Stimulated activated CD4-positive, alpha-beta T cell treated with anti-CD3 and anti-CD28 coated beads, Interleukin-1b, Interleukin-23, amount 100 ng/mL, for 4 hours (primary cell): Measurements from ENCODE around the gene SCAMP3.
"Not testable (repeated sequence)": the region's sequence is repeated elsewhere in the genome, so short reads cannot be mapped to it uniquely, and the experiment has no call there.

Experiments used
- DNase-seq, 2 donors: peaks; one replicate each; pipeline ENCODE4 v3.0.0-alpha.2; 2020; ENCODE audit warnings: low read depth in 2 of 2

SCAMP3 gene

DNA sequence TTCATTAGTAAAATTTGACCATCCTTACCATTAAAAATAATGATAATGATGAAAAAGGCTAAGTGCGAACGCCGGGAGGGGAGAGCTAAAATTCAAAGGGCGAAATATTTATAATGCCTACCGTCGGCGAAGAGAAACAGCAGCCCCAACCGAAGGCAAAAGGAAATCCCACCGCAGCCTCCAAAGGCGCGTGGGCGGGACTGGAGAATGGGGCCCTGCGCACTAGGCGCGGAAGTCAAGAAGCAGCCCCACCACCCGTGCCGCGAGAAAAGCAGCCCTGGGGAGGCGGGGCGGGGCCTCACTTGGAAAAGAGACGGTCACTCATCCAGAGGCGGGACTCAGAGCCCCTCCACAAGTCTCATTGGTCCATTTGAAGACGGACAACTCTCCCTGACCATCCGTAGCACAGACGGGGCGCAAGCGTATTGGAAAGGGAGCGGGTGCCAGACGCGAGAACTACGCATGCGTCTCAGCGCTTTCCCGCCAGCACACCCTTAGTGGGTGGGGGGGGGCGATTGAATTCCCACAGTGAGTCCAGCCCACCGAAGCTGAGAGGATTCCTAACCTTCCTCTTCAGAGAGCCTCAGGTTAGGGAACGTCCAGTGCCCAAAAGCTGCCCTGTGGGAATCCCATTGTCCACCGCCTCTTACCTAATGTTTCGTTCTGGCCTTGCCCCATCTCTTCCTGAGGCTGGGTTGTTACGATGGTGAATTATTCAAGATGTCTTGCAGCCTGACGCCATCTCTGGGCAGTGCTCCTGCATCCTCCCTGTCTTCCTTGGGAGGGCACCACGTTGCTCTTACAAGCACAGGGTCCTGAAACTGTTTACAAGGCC, 34.7 kb downstream of the SCAMP3 start:
- DNase-seq = peak; percentile 98 to 100

DNA sequence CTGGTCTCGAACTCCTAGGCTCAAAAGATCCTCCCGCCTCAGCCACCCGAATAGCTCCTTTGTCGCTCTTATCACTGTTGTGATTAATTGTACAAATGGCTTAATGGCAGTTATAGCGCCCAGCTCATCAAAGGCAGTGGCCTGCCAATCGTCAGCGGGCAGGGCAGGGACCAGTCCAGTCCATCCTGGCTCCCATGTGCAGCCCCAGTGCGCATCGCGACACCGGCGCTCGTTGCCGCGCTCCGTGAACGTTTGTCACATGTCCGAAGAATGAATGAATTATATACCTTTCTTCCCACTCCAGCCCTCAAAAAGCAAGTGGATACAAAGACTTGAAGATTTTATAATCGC, 35.3 kb downstream of the SCAMP3 start:
- DNase-seq = peak in 1 of 2 donors; percentile 34

DNA sequence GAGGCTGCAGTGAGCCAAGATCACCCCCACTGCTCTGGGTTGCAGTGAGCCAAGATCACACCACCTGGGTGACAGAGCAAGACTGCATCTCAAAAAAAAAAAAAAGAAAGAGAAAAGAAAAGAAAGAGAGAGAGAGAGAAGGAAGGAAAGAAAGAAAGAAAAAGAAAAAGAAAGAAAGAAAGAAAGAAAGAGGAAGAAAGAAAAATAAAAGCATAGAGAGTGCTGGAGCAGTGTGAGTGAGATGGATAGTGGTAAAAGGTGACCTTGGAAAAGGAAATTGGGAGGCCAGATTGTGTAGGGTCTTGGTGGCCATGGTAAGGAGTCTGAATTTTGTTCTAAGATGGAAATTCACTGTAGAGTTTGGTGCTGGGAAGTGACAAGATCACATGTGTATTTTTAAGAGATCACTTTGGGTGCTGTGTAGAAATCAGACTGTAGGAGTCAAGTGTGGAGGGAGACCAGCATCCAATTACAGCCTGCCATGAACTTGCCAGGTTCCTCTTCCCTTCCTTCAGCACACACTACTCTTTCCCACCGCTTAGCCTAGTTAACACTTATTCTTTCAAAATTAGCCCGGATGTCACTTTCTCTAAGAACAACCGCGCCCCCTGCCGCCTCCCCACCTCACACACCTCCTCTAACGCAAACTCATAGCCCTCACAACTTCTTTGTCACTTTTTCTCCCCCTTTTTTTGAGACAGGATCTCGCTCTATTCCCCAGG, 35.8 kb downstream of the SCAMP3 start:
- DNase-seq = peak; percentile 74 to 91

DNA sequence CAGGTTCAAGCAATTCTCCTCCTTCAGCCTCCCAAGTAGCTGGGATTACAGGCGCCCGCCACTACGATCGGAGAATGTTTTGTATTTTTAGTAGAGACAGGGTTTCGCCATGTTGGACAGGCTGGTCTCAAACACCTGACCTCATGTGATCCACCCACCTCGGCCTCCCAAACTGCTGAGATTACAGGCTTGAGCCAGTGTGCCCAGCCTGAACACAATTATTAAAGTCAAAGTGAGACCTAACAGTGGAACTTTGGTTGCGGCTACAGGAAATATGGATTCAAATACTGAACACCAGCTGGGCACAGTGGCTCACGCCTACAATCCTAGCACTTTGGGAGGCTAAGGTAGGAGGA, 36.8 kb downstream of the SCAMP3 start:
- not testable (repeated sequence) for DNase-seq

DNA sequence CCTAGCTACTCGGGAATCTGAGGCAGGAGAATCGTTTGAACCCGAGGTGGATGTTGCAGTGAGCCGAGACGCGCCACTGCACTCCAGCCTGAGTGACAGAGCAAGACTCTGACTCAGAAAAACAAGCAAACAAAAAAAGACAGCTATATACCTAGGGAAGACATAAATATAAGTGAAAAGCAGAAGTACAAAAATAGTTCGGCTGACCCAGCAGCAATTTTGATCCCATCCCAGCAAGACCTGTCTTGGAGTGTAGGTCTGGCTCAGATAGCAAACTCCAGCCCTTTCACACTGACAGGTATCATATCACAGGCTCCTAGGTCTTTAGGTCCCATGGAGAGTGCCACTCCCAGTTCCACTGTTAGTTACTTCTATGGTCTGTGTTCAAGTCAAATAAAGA, 39.1 kb downstream of the SCAMP3 start:
- DNase-seq = no peak

DNA sequence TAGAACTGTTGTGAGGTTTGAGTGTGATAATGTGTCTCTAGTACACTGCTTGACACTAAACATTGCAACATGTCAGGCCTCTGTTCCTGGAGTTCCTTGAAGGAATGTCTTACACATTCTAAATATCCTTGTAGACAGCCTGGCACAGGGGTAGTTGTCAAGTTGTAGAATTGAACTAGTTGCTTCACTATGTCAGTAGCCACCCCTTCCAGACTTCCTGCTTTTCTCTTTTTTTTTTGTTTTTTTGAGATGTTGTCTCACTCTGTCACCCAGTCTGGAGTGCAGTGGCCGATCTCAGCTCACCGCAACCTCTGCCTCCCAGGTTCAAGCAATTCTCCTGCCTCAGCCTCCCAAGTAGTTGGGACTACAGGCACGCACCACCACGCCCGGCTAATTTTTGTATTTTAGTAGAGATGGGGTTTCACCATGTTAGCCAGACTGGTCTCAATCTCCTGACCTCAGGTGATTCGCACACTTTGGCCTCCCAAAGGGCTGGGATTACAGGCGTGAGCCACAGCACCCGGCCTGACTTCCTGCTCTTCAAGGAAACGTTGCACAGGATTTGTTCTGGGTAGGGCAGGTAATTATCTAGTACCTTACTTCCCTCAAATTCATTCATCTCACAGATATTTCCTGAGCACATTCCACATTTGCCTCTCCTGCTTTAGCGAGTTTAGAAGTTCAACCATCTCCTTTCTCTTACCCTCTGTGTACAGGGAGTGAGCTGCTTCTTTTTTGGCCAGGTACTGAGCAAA, 41.8 kb downstream of the SCAMP3 start:
- not testable (repeated sequence) for DNase-seq

DNA sequence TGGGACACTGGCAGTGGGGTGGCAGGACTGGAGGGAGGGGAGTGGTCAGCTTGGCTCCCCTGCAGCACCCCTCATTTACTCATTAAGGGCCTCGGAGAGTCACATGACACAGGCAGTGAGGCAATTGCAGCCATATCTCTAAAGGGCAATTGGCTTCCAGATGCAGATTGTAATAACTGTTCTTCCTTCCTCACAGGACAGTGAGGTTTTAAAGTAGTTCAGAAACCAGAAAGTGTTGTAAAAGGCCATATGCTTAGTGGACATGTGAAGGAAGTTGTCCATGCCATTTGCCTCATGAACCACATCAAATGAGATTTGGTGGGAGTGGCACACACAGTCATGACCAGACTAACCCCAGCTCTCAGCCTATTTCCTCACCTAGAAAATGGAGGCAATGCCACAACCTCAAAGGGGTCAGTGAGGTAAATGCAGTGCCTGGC, 42.5 kb downstream of the SCAMP3 start:
- no peak for DNase-seq

DNA sequence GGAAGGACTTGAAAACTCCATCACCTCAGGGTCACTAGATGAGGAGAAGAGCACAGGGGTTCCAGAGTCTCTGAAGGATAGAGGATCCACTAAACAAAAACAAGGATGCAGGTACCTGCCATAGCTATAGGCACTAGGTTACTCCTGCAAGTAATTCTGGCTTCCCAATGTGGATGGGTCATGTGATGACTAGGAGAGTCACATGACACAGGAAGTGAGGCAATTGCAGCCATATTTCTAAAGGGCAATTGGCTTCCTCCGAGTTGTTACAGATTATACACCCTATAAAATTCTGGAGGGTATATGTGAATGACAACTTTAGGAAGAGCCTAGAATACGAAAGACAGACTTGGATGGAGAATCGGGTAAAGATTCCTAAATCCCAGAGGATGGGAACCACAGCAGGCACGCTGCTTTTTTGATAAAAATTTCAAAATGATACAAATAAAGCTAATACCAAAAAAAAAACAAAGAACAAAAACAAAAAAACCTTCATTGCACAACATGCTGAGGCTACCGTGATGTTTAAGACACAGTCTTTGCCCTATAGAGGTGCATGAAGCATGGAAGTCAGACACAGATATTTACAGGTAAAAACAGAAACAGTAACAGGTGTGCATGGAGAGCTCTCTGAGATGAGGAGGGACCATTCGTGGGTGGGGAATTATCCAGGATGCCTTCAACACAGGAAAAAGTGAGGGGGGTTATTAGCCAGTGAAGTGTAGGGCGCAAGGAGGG, 43.1 kb downstream of the SCAMP3 start:
- no peak for DNase-seq

DNA sequence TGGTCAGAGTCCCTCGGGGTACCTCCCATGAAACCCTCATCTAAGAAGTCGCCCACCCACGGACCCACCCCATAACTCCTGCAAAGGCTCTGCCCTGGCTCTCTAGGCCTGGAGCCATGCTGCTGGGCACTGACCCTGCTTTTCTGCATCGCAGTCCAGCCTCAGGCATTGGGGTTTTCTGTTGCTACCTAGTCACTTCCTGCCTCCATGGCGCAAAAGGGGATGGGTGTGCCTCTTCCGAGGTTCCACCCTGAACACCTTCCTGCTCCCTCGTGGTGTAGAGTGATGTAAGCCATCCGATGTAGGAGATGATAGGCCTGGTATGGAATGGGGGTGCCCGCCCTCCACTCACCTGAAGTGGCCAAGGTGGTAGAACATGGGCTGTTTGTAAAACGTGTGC, 47.5 kb downstream of the SCAMP3 start:
- DNase-seq = not testable (repeated sequence)

DNA sequence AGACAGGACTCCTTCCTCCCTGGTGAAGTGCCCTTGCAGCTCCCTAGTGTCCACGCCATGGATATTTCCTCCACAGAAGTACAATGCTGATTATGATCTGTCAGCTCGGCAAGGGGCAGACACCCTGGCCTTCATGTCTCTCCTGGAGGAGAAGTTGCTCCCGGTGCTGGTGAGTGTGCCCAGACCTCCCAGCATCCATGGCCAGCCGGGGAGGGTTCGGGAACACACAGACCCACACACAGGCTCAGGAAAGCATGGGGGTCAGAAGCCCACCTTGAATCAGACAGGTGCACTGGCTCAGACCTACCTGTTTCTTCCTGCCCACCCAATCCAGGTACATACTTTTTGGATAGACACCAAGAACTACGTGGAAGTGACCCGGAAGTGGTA, 50.1 kb downstream of the SCAMP3 start:
- DNase-seq = not testable (repeated sequence)

DNA sequence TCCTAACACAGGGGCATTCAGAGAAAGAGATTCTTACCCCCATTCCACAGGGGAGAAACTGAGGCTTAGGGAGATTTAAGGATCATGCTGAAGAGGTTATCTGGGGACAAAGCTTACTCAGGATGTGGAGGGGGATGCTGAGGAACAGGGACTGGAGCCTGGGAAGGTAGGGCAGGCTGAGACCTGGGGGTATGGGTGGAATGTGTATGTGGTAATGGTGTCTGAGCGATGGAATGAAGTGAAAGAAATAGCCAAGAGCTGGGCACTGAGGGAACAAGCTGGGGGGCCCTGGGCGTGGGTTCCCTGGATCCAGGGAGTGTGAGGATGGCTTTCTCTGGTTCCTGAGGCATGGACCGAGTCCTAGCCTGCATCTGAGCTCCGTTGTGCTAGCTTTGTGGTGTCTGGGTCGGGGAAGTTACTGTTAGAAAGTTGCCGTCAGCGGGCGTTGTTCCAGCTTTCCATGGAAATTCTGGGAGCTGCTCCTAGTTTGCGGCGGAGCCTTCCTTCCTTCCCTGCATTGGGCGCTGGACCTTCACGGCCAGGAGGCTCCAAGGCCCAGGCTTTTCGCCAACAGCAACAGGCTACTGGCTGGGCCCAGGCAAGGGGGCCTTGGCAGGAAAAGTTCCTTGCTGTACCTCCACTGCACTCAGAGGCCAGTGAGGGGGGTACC, 50.6 kb downstream of the SCAMP3 start:
- not testable (repeated sequence) for DNase-seq

DNA sequence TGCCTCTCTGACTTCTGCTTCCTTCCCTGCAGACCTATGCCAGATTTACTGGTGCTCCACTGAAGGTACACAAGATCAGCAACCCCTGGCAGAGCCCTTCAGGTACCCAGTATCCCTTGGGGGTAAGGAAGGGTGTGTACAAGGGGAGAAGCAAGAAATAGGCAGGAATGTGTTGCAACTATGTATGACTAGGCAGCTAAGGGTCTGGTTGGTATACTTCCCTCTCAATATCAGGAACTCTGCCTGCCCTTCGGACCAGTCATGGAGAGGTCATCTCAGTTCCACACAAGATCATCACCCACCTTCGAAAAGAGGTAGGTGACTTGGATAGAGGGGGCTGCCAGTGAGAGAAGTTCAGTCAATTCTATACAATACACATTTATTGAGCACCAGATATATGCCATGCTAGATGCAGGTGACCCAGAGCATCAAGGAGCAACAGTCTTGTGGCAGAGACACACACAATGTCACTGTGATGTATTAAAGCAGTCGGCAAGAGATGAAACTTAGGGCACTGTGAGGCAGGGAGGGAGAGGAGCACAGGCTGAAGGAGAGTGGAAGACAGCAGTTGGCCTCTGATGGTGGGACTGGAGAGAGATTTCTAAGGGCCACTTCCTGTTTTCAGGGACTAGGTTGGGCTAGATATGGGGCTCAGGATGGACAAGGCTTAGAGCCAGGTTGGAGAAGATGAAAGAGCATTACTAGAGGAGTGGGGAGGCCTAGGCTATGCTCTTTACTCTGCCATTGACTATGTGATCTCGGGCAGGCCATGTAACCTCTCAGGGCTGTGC, 51.7 kb downstream of the SCAMP3 start:
- DNase-seq = no peak

DNA sequence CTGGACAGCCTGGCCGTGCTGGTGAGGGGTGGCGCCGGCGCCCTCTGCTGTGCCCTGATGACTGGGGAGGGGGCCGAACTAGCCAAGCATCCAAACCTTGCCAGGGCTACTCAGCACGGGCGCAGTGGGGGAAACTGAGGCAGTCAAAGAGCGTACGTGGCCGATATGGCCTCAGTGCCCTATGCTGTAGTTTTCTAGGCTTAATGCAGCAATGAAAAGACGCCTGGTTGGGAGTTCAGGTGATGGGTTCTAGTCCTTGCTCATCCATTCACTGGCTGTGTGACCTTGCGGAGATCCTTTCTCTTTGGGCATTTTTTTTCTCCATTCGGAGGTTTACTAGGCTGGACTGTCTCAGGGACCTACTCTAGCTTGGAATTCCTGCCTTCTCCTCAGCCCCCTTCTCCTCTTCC, 52.8 kb downstream of the SCAMP3 start:
- no peak for DNase-seq

DNA sequence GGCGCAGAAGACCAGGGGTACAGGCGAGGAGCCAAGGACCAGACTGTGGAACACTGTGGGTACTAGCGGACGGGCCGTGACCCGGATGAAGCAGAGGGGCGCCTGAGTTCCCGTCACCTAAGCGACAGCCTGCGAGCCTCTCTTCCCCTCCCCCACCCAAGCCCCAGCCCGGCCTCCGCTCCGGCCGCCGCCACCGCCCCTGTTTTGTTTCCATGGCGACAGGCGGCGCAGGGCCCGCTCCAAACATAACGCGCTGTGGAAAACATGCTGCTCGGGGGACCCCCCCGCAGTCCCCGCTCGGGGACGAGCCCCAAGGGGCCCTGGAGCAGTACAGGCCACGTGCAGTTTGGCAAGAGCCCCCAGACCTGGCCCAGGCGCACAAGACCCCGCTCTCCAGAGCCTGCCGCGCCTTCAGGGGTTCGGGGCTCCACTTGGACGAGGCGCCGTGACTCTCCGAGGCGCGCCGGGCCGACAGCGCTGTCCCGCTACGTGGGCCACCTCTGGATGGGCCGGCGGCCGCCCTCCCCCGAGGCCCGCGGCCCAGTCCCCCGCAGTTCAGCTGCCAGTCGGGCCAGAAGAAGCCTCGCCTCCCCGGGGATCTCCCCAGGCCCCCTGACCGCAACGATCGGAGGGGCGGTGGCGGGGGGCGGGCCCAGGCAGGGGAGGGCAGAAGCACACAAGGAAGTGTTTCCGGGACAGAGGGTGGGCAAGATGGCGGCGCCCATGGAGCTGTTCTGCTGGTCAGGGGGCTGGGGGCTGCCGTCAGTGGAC, 53.4 kb downstream of the SCAMP3 start, which contains the start of gene MTX1:
Gene MTX1, plus strand, starts transcription at position 155 of the 771 bp plus-strand sequence. Its CDS starts 110 bp downstream, at position 265.
- DNase-seq = peak; percentile 77 to 86

DNA sequence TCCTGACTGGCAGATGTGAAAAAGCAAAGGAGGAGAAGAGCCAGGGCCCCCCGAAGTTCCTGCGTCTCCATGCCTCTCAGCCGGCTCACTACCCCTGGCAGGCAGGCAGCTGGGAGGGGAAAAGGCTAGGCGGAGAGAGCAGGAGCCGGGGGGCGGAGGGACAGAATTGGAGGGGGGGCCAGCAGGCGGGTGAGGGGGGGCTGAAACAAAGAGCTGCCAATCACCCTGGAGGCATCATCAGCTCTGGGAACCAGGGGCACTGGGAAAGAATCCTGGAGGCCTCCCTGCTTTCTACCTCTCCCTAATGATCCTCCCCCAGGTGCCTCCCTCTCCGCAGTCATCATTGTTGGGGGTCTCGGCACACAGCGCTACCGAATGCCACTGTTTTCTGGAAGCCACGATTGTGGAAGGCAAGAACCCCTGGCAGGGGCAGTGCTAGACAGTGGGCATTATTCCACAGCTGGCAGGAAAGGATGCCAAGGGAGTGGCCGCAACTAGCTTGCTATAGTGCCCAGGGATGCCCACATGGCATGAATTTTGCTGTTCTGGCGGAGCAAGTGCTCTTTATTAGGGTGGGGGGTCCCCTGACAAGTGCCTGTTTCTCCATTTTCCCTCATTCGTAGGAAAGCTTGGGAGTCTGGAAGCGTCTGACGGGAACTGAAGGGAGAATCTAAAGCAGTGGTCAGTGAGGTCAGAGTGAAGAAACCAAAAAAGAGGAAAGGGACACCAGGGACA, 54.2 kb downstream of the SCAMP3 start, which contains the start of gene THBS3:
Gene THBS3, minus strand, starts transcription at position 92 of the 735 bp plus-strand sequence. Its CDS starts 21 bp downstream, at position 71.
- no peak for DNase-seq

DNA sequence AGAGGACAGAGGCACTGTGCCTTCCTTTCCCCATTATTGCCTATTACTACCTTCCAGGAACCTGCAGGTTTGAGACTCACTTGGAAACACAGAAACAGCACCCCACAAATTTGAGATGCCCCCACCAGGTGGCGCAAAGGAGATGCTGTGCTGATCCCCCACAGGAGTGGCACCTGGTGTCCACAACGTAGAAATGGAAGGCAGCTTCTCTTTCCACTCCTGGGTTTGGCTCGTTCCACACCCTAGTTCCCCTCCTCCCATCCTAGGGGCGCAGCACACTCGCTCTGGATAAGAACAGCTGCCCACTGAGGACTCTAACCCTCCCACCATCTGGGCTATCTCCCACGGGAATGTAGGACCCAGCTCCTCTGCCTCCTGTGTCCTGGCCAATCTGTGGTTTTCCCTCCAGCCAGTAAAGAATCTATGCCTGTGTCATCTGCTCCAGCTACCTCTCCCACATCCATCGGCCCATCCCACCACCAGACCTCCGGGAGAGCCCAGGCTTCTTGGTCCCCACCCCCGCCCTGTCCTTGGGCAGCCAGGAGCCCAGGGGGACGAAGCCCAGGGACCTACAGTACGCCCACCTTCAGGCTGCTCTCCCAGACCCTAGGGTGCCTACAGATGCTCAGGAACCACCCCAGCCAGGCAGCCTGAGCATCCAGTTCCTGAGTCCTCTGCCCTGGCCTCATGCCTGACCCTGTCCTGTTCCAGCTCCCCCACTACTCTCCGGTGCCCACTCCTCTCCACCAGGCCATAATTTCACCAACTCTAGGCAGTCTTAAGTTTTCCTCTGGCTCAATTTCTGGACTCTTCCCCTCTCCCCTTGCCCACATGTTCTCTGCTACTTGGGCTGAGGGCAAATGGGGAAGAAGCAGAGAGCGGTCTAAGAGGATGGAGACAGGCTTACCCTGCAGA, 55.0 kb downstream of the SCAMP3 start:
- peak; percentile 88 to 90 for DNase-seq
